ENCODE measurements around the gene ZFR2. TPM values are rescaled to one million over a fixed set of nuclear protein-coding genes. Genes with fewer than 3 reads are reported as not detected.

ZFR2 gene
- total and polyA plus RNA-seq, 10 of the 15 experiments (the other 5 are each of a cell fraction or from before 2014, with no cell fraction given) = 0.18 TPM; not detected in 9

- intact Hi-C loops (cut with micrococcal nuclease; ENCODE audit: unreplicated experiment) = no loop called here
These were observed 86.5 kb downstream of the ZFR2 start for GRCh38 chr19:3782330-3782729.

More at GRCh38 chr19:3782330-3782729, 86.5 kb downstream of the ZFR2 start:
- ChIA-PET CTCF (no interaction called here), SMC1A (ENCODE audit: uncharacterized antibody, unreplicated experiment) (no interaction called here), POLR2A (no interaction called here), RAD21 (ENCODE audit: unreplicated experiment) (no interaction called here)
- H3K27me3 ChIP-seq (replicated peaks in 1 of 2; ENCODE audit: control insufficient read depth in 2 of 2, insufficient read depth in 2 of 2, low read length in 1 of 2) = no peaks in the 10 kb centered on the region; a peak in 1 of 4 replicates
- ATAC-seq (no peak), FAIRE-seq (no peak), DNase-seq (ENCODE audit: low read depth, low spot score) (no peak)
- H3K4me2 ChIP-seq (ENCODE audit: control insufficient read depth, insufficient read depth) = no peak overlapping the region
- TF ChIP-seq, protein P1, sequence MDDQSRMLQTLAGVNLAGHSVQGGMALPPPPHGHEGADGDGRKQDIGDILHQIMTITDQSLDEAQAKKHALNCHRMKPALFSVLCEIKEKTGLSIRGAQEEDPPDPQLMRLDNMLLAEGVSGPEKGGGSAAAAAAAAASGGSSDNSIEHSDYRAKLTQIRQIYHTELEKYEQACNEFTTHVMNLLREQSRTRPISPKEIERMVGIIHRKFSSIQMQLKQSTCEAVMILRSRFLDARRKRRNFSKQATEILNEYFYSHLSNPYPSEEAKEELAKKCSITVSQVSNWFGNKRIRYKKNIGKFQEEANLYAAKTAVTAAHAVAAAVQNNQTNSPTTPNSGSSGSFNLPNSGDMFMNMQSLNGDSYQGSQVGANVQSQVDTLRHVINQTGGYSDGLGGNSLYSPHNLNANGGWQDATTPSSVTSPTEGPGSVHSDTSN (IDR thresholded peaks at IDR 0.05; ENCODE audit: insufficient replicate concordance, low read depth, low read length) = no peak
- TF ChIP-seq CREM (IDR thresholded peaks at IDR 0.05; ENCODE audit: low read depth) = no peak
- TF ChIP-seq, protein P2, sequence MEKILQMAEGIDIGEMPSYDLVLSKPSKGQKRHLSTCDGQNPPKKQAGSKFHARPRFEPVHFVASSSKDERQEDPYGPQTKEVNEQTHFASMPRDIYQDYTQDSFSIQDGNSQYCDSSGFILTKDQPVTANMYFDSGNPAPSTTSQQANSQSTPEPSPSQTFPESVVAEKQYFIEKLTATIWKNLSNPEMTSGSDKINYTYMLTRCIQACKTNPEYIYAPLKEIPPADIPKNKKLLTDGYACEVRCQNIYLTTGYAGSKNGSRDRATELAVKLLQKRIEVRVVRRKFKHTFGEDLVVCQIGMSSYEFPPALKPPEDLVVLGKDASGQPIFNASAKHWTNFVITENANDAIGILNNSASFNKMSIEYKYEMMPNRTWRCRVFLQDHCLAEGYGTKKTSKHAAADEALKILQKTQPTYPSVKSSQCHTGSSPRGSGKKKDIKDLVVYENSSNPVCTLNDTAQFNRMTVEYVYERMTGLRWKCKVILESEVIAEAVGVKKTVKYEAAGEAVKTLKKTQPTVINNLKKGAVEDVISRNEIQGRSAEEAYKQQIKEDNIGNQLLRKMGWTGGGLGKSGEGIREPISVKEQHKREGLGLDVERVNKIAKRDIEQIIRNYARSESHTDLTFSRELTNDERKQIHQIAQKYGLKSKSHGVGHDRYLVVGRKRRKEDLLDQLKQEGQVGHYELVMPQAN (conservative IDR thresholded peaks at IDR 0.05) = no peak
- H3K79me2 ChIP-seq (ENCODE audit: control insufficient read depth, insufficient read depth, low read length) = no peaks in the 10 kb centered on the region
- no peak overlapping the region for H3K4me3 ChIP-seq
- no peak overlapping the region for H3K27ac ChIP-seq (ENCODE audit: control insufficient read depth, insufficient read depth)
- no peaks in the 10 kb centered on the region for H4K20me1 ChIP-seq (ENCODE audit: control insufficient read depth, insufficient read depth)
- in situ Hi-C loops (cut with MboI) = no loop called here
- no peaks in the 10 kb centered on the region for H3K4me1 ChIP-seq (ENCODE audit: control insufficient read depth, insufficient read depth, low read length)
- no peaks in the 10 kb centered on the region; a peak in 1 of 4 replicates for H3K36me3 ChIP-seq (ENCODE audit: control insufficient read depth in 2 of 2, insufficient read depth in 2 of 2, low read length in 1 of 2)
- no peak overlapping the region for H2AFZ ChIP-seq (ENCODE audit: control insufficient read depth, low read depth, low read length)
- WGBS (ENCODE audit: insufficient coverage, insufficient replicate concordance, low lambda C conversion rate, missing lambda C conversion rate) = 53% methylated on average over 1 of the region's 1 CpG
- H3K9me3 ChIP-seq (replicated peaks; ENCODE audit: control insufficient read depth, insufficient read depth, low read length) = no peaks in the 10 kb centered on the region; the same call in 2 of the 3 replicates
- no peak overlapping the region for H3K9ac ChIP-seq (ENCODE audit: control insufficient read depth, insufficient read depth, low read length)
- BruUV-seq (replicated peaks) = no TSS peak
